Fibroblast of skin of abdomen (primary cell): ENCODE results near the gene GRAMD1B.
"Not testable (repeated sequence)": the region's sequence is repeated elsewhere in the genome, so short reads cannot be mapped to it uniquely, and the experiment has no call there.

Experiments used
- DNase-seq: peaks from one replicate; pipeline ENCODE4 v3.0.0-alpha.2; 2013

GRAMD1B gene

DNA sequence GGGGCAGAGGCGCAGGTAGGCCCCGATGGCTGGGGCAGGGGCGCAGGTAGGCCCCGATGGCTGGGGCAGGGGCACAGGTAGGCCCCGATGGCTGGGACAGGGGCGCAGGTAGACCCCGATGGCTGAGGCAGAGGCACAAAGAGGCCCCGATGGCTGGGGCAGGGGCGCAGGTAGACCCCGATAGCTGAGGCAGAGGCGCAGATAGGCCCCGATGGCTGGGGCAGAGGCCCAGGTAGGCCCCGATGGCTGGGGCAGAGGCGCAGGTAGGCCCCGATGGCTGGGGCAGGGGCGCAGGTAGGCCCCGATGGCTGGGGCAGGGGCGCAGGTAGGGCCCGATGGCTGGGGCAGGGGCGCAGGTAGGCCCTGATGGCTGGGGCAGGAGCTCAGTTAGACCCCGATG, 142.7 kb downstream of the GRAMD1B start:
- not testable (repeated sequence) for DNase-seq

GRCh38 chr11:123573286-123573685, 143.2 kb downstream of the GRAMD1B start:
- DNase-seq, result no peak

DNA sequence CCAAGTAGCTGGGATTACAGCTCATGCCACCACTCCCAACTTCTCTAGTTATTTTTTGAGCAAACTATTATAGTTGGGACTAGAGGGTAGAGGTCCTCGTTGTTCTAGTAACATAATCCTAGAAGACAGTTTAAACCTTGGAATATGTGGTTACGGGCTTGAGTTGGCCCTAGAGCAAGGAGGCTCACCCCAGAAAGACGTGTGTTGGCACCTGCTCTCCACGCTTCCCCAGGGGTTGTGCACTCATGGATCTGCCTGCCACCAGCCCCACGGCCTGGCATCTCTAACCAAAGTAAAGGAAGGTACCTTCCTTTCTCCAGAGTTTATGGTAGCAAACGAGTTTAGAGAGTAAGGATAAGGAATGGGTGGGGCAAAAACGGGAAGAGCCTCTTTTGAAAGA, 145.4 kb downstream of the GRAMD1B start:
- no peak for DNase-seq

DNA sequence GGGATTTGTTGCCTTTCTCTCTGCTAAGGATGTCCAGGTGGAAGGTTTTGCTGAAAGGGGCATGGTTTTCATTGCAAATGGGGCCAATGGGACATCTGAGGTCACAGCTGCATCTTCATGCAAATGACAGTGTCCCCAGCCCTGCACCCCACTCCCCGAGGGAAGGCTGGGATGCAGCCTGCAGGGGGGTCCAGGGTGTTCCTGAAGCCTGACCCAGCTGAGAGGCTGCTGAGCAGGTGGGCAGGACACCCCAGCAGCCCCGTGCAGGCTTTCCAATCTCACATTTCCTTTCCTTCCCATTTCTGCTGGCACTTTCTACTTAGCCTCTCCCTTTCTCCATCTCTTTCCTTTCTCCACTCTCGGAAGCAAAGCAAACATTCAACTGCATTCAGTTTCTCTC, 146.0 kb downstream of the GRAMD1B start:
- no peak for DNase-seq

GRCh38 chr11:123576501-123576900, 146.4 kb downstream of the GRAMD1B start:
- DNase-seq, result no peak

- peak; percentile 44 for DNase-seq
Measured at GRCh38 chr11:123577081-123577598, 147.1 kb downstream of the GRAMD1B start.

DNA sequence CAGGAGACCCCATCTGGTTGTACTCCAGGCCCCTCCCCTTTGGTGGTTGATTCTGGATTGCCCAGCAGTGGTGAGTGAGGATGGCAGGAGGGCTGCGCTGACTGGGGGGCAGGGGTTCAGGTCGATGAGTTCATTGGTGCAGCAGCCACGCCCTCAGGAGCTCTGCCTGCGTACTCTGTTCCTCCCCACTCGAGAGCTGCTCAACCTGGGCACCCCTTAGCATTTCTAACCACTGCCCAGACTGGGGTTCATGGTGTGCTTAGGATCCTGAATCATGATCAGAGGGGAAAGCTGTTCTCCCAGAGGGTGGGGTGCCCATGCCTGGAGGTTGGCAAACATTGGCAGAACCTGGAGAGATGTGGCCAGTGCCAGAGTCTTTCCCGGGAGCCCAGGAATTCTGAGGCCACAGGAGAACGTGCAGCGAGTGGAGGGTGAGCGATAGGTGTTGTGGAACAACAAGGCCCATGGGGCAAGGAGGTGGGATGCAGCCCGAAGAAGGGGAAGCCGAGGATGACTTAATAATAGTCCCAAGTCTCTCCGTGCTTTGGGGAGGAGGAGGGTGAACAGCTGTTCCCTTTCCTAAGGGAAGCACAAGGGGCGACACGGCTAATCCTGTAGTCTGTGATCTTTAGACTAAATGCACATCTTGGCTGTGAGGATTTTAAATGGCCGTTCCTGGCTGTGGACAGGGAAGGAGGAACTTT, 148.9 kb downstream of the GRAMD1B start:
- no peak for DNase-seq

GRCh38 chr11:123579482-123579812, 149.4 kb downstream of the GRAMD1B start:
- DNase-seq, result no peak

DNA sequence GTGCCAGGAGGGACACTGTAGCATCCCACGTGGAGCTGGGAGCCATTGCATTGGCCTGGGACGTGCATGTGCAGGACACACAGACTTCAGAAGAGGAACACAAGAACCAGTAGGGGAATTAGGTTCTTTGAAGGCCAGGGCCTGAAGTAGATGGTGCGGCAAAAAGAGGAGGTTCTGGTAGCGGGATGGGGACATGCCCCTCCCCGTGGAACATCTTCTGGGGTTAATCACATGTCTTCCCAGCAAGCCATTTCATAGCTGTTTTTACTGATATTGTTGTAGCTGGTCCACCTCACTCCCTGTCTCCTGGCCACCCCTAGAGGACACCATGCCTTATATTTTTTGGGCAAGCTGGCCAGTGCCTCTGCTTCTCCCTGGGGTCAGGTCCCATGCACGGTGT, 150.1 kb downstream of the GRAMD1B start:
- DNase-seq, result no peak

DNA sequence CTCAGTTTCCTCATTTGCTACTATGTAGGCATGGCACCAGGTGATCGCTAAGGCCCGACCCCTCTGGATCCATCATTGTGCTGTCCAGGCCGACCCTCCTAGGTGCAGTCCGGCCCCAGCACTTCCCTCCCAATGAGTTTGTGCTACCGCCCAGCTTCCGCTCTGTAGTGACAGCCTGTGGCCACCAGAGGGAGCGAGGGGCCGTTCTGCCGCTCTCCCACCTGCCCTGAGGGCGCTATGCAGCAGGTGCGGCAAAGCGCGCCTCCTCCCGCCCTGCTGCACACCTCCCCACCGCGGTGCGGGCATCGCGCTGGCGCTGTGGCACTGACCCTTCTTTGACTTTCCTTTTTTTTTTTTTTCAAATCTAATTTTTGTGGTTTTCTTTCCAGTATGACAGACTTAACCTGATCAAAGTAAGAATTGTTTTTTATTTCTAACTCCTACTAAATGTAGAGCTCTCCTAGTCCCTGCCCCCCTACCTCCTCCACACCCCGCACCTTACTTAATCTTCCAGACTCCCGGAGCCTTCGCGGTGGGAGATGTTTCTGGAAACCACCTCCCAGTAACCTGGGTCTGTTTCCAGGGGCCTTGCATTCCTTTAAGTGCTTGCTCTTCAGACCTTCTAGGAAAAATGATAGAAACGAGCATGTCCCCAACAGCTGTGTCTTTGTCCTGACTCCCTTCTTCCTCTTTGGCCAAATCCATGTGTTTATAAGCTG, 150.6 kb downstream of the GRAMD1B start:
- DNase-seq, result peak; percentile 31

GRCh38 chr11:123581651-123582399, 151.8 kb downstream of the GRAMD1B start:
- no peak for DNase-seq

DNA sequence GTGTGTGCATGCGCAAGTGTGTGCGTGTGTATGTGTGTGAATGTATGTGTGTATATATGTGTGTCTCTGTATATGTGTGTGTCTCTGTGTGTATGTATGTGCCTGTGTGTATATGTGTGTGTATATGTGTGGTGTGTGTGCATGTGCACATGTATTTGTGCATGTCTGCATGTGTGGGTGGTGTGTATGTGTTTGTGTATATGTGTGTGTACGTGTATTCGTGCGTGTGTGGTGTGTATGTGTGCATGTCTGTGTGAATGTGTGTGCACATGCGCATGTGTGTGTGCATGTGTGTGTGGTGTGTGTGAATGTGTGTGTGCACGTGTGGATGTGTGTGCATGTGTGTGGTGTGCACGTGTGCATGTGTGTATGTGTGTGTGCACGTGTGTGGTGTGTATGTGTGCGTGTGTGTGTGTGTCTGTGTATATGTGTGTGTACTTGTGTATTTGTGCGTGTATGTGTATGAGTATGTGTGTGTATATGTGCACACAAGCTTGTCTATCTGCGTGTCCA, 153.0 kb downstream of the GRAMD1B start:
- no peak for DNase-seq

DNA sequence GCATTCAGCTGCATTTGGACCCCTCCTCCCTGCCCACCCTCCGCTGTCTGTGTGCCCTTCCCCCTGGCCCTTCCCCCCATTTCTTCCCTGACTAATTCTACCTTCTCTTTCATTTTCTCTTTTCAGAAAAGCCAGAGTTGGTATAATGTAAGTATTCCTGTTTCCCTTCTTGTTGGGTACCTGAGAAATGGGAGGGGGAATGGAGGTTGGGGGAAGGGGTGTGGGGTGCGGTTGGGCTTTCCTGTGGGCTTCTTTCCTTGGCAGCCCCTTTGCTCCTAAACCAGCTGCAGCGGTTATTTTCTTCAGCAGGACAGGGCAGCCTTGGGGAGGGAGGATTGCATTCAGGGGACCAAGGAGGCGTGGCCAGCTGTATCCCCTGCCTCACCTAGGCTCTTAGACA, 154.1 kb downstream of the GRAMD1B start:
- no peak for DNase-seq

GRCh38 chr11:123584737-123585136, 154.7 kb downstream of the GRAMD1B start:
- DNase-seq, result no peak

DNA sequence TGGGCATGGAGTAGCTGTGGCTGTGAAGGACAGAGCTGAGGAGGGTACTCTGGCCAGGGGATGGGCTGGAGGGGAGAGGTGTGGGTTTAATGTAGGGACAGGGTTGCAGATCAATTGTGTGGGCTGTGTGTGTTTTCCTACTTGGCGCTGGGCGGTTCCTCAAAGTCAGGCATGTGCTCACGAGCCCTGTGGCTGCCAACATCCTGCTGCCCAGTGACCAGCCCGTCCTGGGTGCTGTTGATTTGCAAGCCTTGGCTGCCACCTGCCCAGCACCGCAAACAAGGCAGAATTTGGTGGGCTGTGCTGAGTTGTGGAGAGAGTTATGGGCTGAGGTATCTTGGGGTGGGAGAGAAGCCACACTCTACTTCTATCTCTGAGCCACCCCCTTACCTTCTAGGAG, 155.1 kb downstream of the GRAMD1B start:
- DNase-seq, result no peak

- no peak for DNase-seq
Measured at GRCh38 chr11:123585706-123586105, 155.6 kb downstream of the GRAMD1B start.

DNA sequence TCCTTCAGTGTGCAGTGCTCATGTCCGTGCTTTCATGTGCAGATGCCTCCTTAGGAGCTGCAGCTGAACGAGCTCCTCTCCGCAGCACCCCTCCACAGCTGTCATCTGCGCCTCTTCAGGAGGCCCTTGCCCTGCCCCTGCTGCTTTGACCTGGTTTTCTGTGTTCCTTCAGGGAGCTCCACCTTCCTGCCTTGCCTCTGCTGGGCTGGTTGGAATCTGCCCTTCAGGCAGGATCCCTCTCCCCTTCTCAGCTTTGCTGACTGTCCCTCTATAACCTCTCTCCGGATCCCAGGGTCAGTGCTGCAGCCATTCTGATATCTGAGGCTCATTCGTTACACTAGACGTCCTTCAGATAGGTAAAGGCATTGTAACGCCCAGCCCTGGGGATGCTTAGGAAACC, 156.5 kb downstream of the GRAMD1B start:
- DNase-seq, result no peak

- peak; percentile 12 for DNase-seq
Measured at GRCh38 chr11:123587044-123587443, 157.0 kb downstream of the GRAMD1B start.

DNA sequence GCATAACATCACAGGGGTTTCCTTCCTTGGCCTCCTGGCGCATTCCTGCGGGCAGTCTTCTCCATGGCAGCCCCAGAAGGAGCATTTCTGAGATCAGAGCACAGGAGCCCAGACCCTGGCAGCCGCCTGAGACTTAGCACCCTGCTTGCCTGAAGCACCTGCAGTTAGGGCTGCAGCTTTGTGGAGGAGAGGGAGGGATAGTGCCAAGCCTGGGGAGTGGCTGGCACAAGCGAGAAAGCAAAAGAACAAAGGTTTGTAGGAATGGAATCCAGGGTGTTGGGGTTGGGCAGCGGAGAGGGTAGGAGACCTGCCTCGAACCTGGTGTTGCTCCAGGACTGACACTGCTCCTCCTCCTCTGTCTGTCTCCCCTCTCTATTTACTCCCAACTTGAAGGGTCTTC, 157.5 kb downstream of the GRAMD1B start:
- no peak for DNase-seq

GRCh38 chr11:123588117-123588863, 158.2 kb downstream of the GRAMD1B start:
- no peak for DNase-seq

DNA sequence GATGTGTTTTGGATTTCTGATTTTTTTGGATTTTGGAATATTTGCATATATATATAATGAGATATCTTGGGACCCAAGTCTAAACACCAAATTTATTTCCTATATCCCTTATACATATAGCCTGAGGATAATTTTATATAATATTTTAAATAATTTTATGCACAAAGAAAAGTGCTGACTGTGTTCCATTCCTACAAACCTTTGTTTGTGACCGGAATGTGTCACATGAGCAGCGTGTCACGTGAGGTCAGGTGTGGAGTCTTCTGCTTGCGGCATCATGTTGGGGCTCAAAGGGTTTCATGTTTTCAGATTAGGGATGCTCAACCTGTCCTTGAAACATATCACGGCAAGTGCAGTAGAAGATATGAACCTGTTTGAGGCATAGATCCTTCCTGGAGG, 158.8 kb downstream of the GRAMD1B start:
- DNase-seq, result no peak

DNA sequence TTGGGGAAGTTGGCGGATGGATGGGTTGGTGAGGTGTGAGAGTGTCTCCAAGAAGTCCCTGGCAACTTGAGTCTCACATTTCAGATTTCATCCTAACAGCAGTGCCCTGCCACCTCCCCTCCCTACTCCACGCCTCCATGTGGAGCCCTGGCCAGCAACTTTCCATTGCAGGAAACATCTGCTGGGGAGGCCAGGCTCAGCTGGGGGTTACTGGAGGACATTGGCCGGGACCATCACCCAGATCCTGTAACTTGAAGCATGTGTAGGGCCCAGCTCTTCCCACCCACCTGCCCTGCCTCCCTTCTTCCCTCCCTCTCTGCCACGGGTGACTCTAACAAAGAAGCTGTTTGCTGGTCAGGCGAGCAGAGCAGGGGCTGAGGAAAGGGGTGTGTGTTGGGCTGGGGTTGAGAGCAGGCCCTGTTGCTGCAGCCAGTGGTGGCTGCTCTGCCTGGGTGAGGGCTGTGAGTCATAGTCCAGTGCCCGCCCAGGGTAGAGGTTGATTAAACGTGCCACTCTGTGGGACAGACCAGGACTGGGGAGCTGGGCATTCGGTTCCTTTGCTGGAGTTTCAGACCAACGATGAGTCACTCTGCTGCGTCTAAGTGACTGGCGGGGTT, 160.3 kb downstream of the GRAMD1B start:
- DNase-seq, result peak; percentile 23
